Transverse colon (tissue), 4 donors: ENCODE data around the gene STAMBPL1. TPM values are rescaled to one million over a fixed set of nuclear protein-coding genes. Genes with fewer than 3 reads are reported as not detected.

Experiments
- DNase-seq: peaks from one replicate; pipeline ENCODE4 v3.0.0-alpha.2; 2019
- H3K27ac ChIP-seq, 4 donors: fragments of 200-600 bp; sonication (generic); 2 replicates each; pipeline ENCODE4 v1.5.1; 2016 to 2018; ENCODE audit warnings: inconsistent platforms in 4 of 4
- H3K27me3 ChIP-seq: fragments of 200-600 bp; sonication (generic); 2 replicates; pipeline ENCODE4 v1.5.1; 2017; ENCODE audit warnings: inconsistent platforms
- H3K36me3 ChIP-seq, 4 donors: fragments of 200-600 bp; sonication (generic); 2 replicates each; pipeline ENCODE4 v1.5.1; 2017 to 2019; ENCODE audit warnings: inconsistent platforms in 4 of 4
- H3K4me1 ChIP-seq, 4 donors: fragments of 200-600 bp; sonication (generic); 2 replicates each; pipeline ENCODE4 v1.5.1; 2017 to 2020; ENCODE audit warnings: inconsistent platforms in 4 of 4
- H3K4me3 ChIP-seq, 4 donors: fragments of 200-600 bp; sonication (generic); 1 replicate in 1 of 4; 2 replicates in 3 of 4; pipeline versions ENCODE4 v1.5.1 to v1.6.1; 2017 to 2019; ENCODE audit warnings: inconsistent platforms in 4 of 4
- H3K9me3 ChIP-seq, 2 donors: fragments of 200-600 bp; sonication (generic); 2 replicates each; pipeline ENCODE4 v1.5.1; 2017 to 2019; ENCODE audit warnings: inconsistent platforms in 2 of 2
- CTCF ChIP-seq, 5 experiments: fragments of 200-600 bp in 3 of 5; fragments of 450-650 bp in 2 of 5; sonication (generic) in 3 of 5; IDR thresholded peaks; 1 replicate in 2 of 5; 2 replicates in 3 of 5; pipeline ENCODE4 v1.5.1; 2016 to 2017; ENCODE audit warnings: antibody characterized with exemption in 5 of 5, inconsistent platforms in 3 of 5, mild to moderate bottlenecking in 2 of 5, moderate library complexity in 1 of 5
- EP300 ChIP-seq: sonication (generic); formaldehyde crosslinking; IDR thresholded peaks from one replicate; pipeline ENCODE4 v1.6.1; 2017; ENCODE audit warnings: antibody characterized with exemption, low read depth
- POLR2A ChIP-seq: fragments of 450-650 bp; IDR thresholded peaks from one replicate; pipeline ENCODE4 v1.6.1; 2016; ENCODE audit warnings: antibody characterized with exemption, mild to moderate bottlenecking, moderate library complexity
- POLR2AphosphoS5 ChIP-seq, 3 donors: sonication (generic); formaldehyde crosslinking; IDR thresholded peaks; one replicate each; pipeline ENCODE4 v1.6.1; 2016; ENCODE audit warnings: antibody characterized with exemption in 3 of 3
- WGBS, 2 donors: methylation state at CpG; one replicate each; pipeline ENCODE4 v1.1.5; 2018; ENCODE audit warnings: low coverage in 1 of 2; 5-methylcytosine and 5-hydroxymethylcytosine counted together
- in situ Hi-C, 4 donors: fragments of 200-750 bp; cut with MboI; loops; one replicate each; pipeline versions ENCODE4 v1.15.0 to v1.15.1; 2017; ENCODE audit warnings: low sequenced_read_pairs in 3 of 4, low pct_ligation_motif_present in 1 of 4, low pct_unique_long_range_greater_than_20kb in 1 of 4
- intact Hi-C: fragments of 100-400 bp; cut with DNase I; formaldehyde crosslinking; loops from one replicate; pipeline ENCODE4 v1.15.1; 2023; ENCODE audit warnings: low total_unique reads
- total RNA-seq, 4 donors: library from RNA; depleted of rRNA; stranded (reverse); fragments of >200 nt; gene quantifications; one replicate each; pipeline ENCODE4 v1.1.0, GENCODE V29; 2016

STAMBPL1 gene
- total RNA-seq, 4 donors from 2014 or later: 74.8 to 176 (median 134) TPM

- H3K27ac ChIP-seq: peak overlapping the region; percentile 92 to 98 (median 96)
- no peaks in the 10 kb centered on the region for H3K36me3 ChIP-seq
- intact Hi-C loops: no loop called here
- TF ChIP-seq POLR2A: peak; percentile 88
- TF ChIP-seq POLR2AphosphoS5 (IDR thresholded peaks at IDR 0.05): peak; percentile 78 to 94 (median 90)
- no peak for TF ChIP-seq EP300
- no peak for TF ChIP-seq CTCF (IDR thresholded peaks at IDR 0.05)
- peaks cover 0 to 54% (median 28%) of the 10 kb centered on the region in 4 donors for H3K4me1 ChIP-seq
- H3K27me3 ChIP-seq: no peaks in the 10 kb centered on the region
- in situ Hi-C loops: no loop called here
- peak overlapping the region; percentile 62 to 84 (median 72) for H3K4me3 ChIP-seq
- 0% methylated on average over 2 to 44 of the region's 84 CpGs for WGBS, 2 donors
- DNase-seq: peak; percentile 85
- no peaks in the 10 kb centered on the region for H3K9me3 ChIP-seq
These were observed 434 bp downstream of the STAMBPL1 start for GRCh38 chr10:88880282-88881076.

GRCh38 chr10:88881320-88881719, 1.3 kb downstream of the STAMBPL1 start:
- 15% methylated on average over 6 of the region's 6 CpGs for WGBS, 2 donors
- Histone ChIP-seq H3K4me1 (peaks cover 0 to 54% (median 28%) of the 10 kb centered on the region in 4 donors), H3K36me3 (no peaks in the 10 kb centered on the region), H3K4me3 (peak overlapping the region; percentile 62 to 84 (median 72)), H3K27me3 (no peaks in the 10 kb centered on the region), H3K9me3 (no peaks in the 10 kb centered on the region), H3K27ac (peak overlapping the region; percentile 92 to 98 (median 96))
- in situ Hi-C loops: no loop called here
- no peak for DNase-seq
- intact Hi-C loops: no loop called here
- TF ChIP-seq CTCF (IDR thresholded peaks at IDR 0.05) (no peak), POLR2AphosphoS5 (IDR thresholded peaks at IDR 0.05) (peak in 1 of 3 donors; percentile 30), POLR2A (no peak), EP300 (no peak)

GRCh38 chr10:88881922-88882645, 2.0 kb downstream of the STAMBPL1 start:
- Histone ChIP-seq H3K36me3 (no peaks in the 10 kb centered on the region), H3K4me1 (peaks cover 0 to 59% (median 28%) of the 10 kb centered on the region in 4 donors), H3K27me3 (no peaks in the 10 kb centered on the region), H3K4me3 (peak overlapping the region in 3 of 4 donors; percentile 62 to 72 (median 71)), H3K9me3 (no peaks in the 10 kb centered on the region), H3K27ac (peak overlapping the region; percentile 92 to 98 (median 96))
- WGBS, 2 donors: 28 to 33% methylated on average over 5 of the region's 5 CpGs
- intact Hi-C loops (no loop called here), in situ Hi-C loops (no loop called here)
- no peak for DNase-seq
- no peak for TF ChIP-seq POLR2A
- no peak for TF ChIP-seq CTCF (IDR thresholded peaks at IDR 0.05)
- no peak for TF ChIP-seq EP300
- TF ChIP-seq POLR2AphosphoS5 (IDR thresholded peaks at IDR 0.05): no peak
